ENCODE results near the gene NAB2. TPM values are rescaled to one million over a fixed set of nuclear protein-coding genes. Genes with fewer than 3 reads are reported as not detected.

NAB2 gene
- total and polyA plus RNA-seq, 9 of the 15 experiments (the other 6 are each of a cell fraction or from before 2014, with no cell fraction given): 0.45 to 40.9 (median 20.4) TPM

- Histone ChIP-seq H3K9me1 (ENCODE audit: control insufficient read depth, insufficient read depth, low read length) (no peaks in the 10 kb centered on the region), H3K4me2 (ENCODE audit: insufficient read depth, low read length) (no peak overlapping the region), H3K27ac (ENCODE audit: extremely low read depth, low read depth, low read length) (no peak overlapping the region), H3K9ac (ENCODE audit: insufficient read depth in 1 of 2, low read depth in 2 of 2, low read length in 2 of 2) (peak overlapping the region in 1 of 2 experiments; percentile 3; a peak in 1 of 4 replicates), H4K20me1 (replicated peaks; ENCODE audit: control insufficient read depth, insufficient read depth, low read length) (no peaks in the 10 kb centered on the region; the same call in 1 of the 2 replicates), H3K9me3 (replicated peaks; ENCODE audit: control insufficient read depth, insufficient read depth, low read depth, low read length) (no peaks in the 10 kb centered on the region), H3K27me3 (ENCODE audit: control insufficient read depth in 2 of 2, insufficient read depth in 2 of 2, low read length in 2 of 2) (no peaks in the 10 kb centered on the region), H3K4me1 (replicated peaks in 1 of 2; ENCODE audit: control insufficient read depth in 2 of 2, insufficient read depth in 2 of 2, low read length in 2 of 2) (peaks cover 14 to 20% of the 10 kb centered on the region in 2 experiments; a peak in 4 of 5 replicates), H3K36me3 (ENCODE audit: control insufficient read depth, insufficient read depth, low read length) (no peaks in the 10 kb centered on the region), H3K79me2 (ENCODE audit: control insufficient read depth, insufficient read depth, low read length) (no peaks in the 10 kb centered on the region), H2AFZ (ENCODE audit: low read depth, low read length) (no peak overlapping the region), H3K4me3 (no peak overlapping the region)
- ChIA-PET POLR2A (interaction anchor here (0.6 to 1.1 kb wide), 6 partner anchors 9 to 783 kb away, joined by 3 to 8 read pairs (median 3); partner anchors contain the start of genes DDIT3 and PAN2), CTCF (ENCODE audit: low intra/inter-chr PET ratio) (no interaction called here)
- BruUV-seq (replicated peaks): no TSS peak
- in situ Hi-C loops (cut with MboI): no loop called here
- DNase-seq (ENCODE audit: extremely low read depth in 1 of 4, low spot score in 3 of 4) (peak; percentile 33 to 71 (median 43)), FAIRE-seq (peak; percentile 83), ATAC-seq (peak; percentile 56)
- 2% methylated on average over 5 of the region's 5 CpGs for WGBS (ENCODE audit: insufficient coverage, low coverage, missing lambda C conversion rate)
- intact Hi-C loops (cut with micrococcal nuclease): no loop called here
- TF ChIP-seq ID3 (CRISPR knock-in tag; IDR thresholded peaks at IDR 0.05): no peak
- TF ChIP-seq ID3 (tag; IDR thresholded peaks at IDR 0.05): no peak
- no peak for TF ChIP-seq CTCFL (IDR thresholded peaks at IDR 0.05; ENCODE audit: borderline replicate concordance, insufficient read depth, low read depth, low read length, poor library complexity, severe bottlenecking)
- TF ChIP-seq GATA2 (CRISPR knock-in tag; IDR thresholded peaks at IDR 0.05): peak; percentile 32; the same call in 1 of the 2 replicates
- TF ChIP-seq JUND (IDR thresholded peaks at IDR 0.05; ENCODE audit: borderline replicate concordance, low read depth, low read length): no peak
- TF ChIP-seq JUND (tag; IDR thresholded peaks at IDR 0.05; ENCODE audit: borderline replicate concordance, low read depth, low read length): 0 out of 3 replicates have a peak, but pooled peaks have one; percentile 23
- peak; percentile 91 for TF ChIP-seq TCF3 (CRISPR knock-in tag; IDR thresholded peaks at IDR 0.05)
- peak; percentile 85 for TF ChIP-seq CBFA2T3 (IDR thresholded peaks at IDR 0.05)
- TF ChIP-seq ESRRA (IDR thresholded peaks at IDR 0.05; ENCODE audit: borderline replicate concordance, low read depth): peak; percentile 58; the same call in 1 of the 2 replicates
- TF ChIP-seq SMARCE1 (IDR thresholded peaks at IDR 0.05): peak; percentile 66
- TF ChIP-seq MLLT1 (IDR thresholded peaks at IDR 0.05): peak in 1 of 2 experiments; percentile 86; a peak in 2 of 4 replicates
- TF ChIP-seq ZNF277 (CRISPR knock-in tag; IDR thresholded peaks at IDR 0.05; ENCODE audit: borderline replicate concordance): no peak
- TF ChIP-seq CBFA2T2 (conservative IDR thresholded peaks at IDR 0.05): peak; percentile 67
- peak in 1 of 2 experiments; percentile 72; a peak in 3 of 4 replicates for TF ChIP-seq RCOR1 (IDR thresholded peaks at IDR 0.05; ENCODE audit: borderline replicate concordance in 1 of 2, low read depth in 2 of 2, low read length in 2 of 2)
- TF ChIP-seq SMARCA4 (IDR thresholded peaks at IDR 0.05): peak; percentile 51; the same call in 1 of the 2 replicates
- peak; percentile 73 for TF ChIP-seq DPF2 (IDR thresholded peaks at IDR 0.05)
- 0 out of 2 replicates have a peak, but pooled peaks have one; percentile 28 for TF ChIP-seq HDAC2 (IDR thresholded peaks at IDR 0.05)
- peak; percentile 72 for TF ChIP-seq FOSL1 (tag; conservative IDR thresholded peaks at IDR 0.05)
Measured at GRCh38 chr12:57116580-57117281, 27.8 kb downstream of the NAB2 start.

Measured in K562 (cell line).